Fibroblast of villous mesenchyme (primary cell): ENCODE data around the gene UNK. TPM values are rescaled to one million over a fixed set of nuclear protein-coding genes. Genes with fewer than 3 reads are reported as not detected.
A peak's percentile ranks its signal among the peaks of the same experiment; 100 is the strongest.

Source experiments
- DNase-seq: peaks from one replicate; pipeline ENCODE4 v3.0.0-alpha.2; 2010; ENCODE audit warnings: low read depth
- H3K4me3 ChIP-seq: 2 replicates; pipeline ENCODE4 v1.5.1; 2011; ENCODE audit warnings: low read depth, mild to moderate bottlenecking, low read length
- total RNA-seq: library from RNA; depleted of rRNA; stranded (reverse); fragments of >200 nt; gene quantifications from 2 replicates; pipeline ENCODE4 v1.2.3, GENCODE V29; 2012
- TF ChIP-seq, protein P1 (sequence below): IDR thresholded peaks from 2 replicates; pipeline ENCODE4 v1.5.1; 2012; ENCODE audit warnings: low read depth, mild to moderate bottlenecking, low read length; ENCODE audit not compliant: insufficient read depth

Gene UNK
- total RNA-seq, 1 donor, result 19.9 TPM

DNA sequence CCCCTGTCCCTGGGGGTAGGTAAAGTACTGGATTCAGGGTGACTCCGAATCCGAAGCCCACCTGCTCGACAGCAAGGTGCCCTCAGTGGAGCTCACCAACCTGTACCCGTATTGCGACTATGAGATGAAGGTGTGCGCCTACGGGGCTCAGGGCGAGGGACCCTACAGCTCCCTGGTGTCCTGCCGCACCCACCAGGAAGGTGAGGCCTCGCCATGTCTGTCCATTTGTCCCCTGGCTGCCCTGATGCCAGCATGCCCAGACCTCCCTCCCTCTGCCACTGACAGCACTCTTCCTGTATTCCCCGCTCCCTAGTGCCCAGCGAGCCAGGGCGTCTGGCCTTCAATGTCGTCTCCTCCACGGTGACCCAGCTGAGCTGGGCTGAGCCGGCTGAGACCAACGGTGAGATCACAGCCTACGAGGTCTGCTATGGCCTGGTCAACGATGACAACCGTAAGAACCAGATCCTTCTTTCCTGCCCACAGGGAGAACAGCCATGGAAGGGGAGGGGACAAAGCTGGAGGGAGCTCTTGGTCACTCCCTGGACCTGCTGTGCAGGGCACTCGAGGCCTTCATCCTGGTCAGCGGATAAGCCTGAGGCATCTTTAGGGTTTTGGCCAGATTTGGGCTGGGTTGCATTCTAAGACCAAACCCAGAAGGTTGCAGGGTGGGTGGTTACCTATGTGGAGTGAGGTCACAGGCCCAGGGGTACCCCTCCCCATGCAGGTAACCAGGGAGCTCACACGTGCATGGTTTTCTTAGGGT, 33.8 kb upstream of the UNK start:
- H3K4me3 ChIP-seq, result no peak overlapping the region
- TF ChIP-seq, protein P1, sequence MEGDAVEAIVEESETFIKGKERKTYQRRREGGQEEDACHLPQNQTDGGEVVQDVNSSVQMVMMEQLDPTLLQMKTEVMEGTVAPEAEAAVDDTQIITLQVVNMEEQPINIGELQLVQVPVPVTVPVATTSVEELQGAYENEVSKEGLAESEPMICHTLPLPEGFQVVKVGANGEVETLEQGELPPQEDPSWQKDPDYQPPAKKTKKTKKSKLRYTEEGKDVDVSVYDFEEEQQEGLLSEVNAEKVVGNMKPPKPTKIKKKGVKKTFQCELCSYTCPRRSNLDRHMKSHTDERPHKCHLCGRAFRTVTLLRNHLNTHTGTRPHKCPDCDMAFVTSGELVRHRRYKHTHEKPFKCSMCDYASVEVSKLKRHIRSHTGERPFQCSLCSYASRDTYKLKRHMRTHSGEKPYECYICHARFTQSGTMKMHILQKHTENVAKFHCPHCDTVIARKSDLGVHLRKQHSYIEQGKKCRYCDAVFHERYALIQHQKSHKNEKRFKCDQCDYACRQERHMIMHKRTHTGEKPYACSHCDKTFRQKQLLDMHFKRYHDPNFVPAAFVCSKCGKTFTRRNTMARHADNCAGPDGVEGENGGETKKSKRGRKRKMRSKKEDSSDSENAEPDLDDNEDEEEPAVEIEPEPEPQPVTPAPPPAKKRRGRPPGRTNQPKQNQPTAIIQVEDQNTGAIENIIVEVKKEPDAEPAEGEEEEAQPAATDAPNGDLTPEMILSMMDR, result no peak
- no peak for DNase-seq

DNA sequence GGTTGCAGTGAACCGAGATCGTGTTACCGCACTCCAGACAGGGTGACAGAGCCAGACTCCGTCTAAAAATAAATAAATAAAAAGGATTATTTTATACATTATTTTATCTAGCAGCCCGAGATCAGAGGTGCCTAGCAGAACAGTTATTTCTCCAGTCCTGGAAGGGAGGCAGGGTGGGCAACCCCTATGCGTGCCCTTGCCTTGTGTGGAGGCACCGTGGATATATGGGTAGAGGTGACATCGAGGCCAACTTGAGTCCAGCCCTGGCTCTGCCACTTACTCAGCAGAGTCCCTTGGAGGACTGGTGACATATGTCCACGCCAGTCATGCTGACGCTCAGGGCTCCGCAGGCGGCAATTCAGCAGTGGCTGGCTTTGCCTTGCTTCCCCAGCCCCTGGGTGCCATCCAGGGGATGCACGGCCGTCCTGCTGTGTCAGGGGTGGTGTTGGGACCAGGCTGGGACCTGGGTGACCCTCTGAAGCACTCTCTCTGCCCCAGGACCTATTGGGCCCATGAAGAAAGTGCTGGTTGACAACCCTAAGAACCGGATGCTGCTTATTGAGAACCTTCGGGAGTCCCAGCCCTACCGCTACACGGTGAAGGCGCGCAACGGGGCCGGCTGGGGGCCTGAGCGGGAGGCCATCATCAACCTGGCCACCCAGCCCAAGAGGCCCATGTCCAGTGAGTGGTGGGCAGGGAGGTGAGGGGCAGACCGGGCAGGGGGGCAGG, 32.8 kb upstream of the UNK start:
- no peak overlapping the region for H3K4me3 ChIP-seq
- no peak for DNase-seq
- TF ChIP-seq, protein P1, result no peak

DNA sequence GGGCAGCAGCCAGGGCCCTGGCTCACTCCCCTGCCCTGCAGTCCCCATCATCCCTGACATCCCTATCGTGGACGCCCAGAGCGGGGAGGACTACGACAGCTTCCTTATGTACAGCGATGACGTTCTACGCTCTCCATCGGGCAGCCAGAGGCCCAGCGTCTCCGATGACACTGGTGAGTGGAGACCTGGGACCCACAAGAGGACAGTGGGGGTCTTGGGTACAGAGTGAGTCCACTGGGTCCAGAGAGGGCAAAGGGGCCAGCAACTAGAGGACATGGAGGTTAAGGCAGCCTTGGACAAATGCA, 32.2 kb upstream of the UNK start:
- TF ChIP-seq, protein P1, result no peak
- H3K4me3 ChIP-seq, result no peak overlapping the region
- no peak for DNase-seq

DNA sequence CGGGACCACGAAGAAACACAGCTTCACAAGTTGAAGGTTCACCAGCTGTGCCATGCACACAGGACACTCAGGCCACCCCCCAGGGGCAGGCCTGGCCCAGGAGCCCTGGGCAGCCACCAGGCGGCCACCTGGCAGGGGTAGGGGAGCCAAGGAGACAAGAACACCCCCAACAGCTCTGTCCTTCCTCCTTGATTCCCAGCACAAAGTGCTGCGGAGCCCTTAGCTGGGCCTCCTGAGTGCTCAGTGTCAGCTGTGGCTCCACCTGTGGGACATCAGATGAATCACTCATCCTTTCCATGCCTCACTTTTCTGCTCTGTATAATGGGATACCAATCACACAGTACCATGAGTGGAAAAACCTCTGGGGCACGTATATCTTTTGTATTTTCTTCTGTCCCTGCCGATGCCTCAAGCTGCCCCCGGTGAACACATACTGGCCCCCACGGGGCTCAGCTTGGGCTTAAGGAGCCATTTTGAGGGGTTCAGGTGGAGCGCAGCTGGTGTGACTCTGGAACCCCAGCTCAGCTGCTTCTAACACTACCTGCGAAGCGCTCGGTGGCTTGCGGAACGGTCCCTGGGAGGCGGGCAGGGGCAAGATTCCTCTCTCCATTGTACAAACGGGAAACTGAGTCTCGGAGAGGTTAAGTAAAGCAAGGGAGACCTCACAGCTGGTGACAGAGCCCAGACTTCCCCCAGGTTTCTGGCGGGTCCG, 31.6 kb upstream of the UNK start:
- TF ChIP-seq, protein P1, result no peak
- peak overlapping the region; percentile 61 for H3K4me3 ChIP-seq
- DNase-seq, result no peak

DNA sequence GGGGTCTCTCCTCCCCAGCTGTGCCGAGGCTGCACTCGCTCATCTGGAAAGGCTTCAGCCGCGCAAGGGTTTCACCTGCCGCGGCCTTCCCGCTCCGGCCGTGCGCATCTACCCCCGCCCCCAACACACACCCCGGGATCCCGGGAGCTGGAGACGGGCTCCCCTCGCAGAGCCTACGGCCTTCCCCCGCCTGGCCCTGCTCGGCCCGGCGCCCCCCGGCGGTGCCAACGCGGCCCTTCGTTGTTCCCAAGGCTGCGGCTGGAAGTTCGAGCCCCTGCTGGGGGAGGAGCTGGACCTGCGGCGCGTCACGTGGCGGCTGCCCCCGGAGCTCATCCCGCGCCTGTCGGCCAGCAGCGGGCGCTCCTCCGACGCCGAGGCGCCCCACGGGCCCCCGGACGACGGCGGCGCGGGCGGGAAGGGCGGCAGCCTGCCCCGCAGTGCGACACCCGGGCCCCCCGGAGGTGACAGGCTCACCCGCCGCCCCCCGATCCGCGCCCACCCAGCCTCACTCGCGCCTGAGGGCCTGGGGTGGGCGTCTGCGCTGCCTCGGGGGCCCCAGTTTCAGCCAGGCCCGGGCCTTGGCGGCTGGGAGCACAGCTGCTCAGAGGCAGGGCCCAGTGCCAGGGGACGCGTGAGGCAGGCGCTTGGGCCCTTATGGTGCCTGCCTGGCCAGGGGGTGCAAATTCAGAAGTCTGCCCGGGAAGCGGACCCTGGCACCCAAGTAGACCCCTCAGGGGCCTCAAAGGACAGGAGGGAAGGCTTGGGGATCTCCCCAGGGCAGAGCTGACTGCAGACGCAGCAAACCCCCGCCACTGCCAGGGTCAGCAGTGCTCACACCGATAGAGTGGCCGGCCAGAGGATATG, 30.9 kb upstream of the UNK start:
- H3K4me3 ChIP-seq, result peak overlapping the region; percentile 61
- TF ChIP-seq, protein P1, result peak; percentile 47
- peak; percentile 63 for DNase-seq
